ENCODE data around the gene YDJC. TPM values are rescaled to one million over a fixed set of nuclear protein-coding genes. Genes with fewer than 3 reads are reported as not detected.

The YDJC gene
- total and polyA plus RNA-seq, 12 donors: 2.5 to 36.2 (median 19.5) TPM

DNA sequence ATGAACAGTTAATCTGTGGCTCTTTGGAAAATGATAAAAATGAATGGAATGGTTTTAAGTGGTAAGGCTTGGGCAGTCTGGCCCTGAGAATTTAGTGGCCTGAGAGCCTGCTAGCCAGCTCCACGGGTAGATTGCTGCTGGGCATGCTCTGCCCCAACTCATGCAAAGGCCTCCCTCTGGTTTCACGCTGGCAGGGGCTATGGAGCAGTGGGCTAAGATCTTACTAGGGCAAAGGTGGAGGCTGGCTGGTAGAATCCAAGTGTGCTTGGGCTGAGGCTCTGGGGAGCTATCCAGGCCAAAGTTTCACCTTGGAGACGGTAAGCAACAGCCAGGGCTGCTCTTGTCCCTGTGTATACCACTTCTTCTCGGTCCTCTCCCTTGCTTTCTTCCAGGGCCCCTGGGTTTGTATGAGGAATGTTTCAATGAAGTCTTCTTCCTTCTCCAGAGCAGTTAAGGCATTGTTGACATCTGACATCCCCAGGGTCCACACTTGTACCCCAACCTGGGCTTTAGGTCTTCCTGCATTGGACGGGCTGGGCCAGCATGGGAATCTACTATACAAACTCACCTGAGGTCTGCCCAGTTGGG is 34.9 kb downstream of the YDJC start:
- DNase-seq: no peak
- TF ChIP-seq POLR2A (IDR thresholded peaks at IDR 0.05) (no peak), CTCF (IDR thresholded peaks at IDR 0.05) (no peak)
- WGBS, 4 donors: 78 to 87% (median 84%) methylated on average over 2 to 5 of the region's 5 CpGs
- H3K27ac ChIP-seq: no peak overlapping the region
- no peak overlapping the region for H3K4me3 ChIP-seq
- peaks cover 0 to 32% of the 10 kb centered on the region in 2 donors for H3K36me3 ChIP-seq (replicated peaks in 1 of 2)
- H3K27me3 ChIP-seq: no peaks in the 10 kb centered on the region
- intact Hi-C loops (cut with DNase I): no loop called here
- peaks cover 10 to 23% of the 10 kb centered on the region in 2 donors for H3K4me1 ChIP-seq (replicated peaks in 1 of 2)
- no peaks in the 10 kb centered on the region for H3K9me3 ChIP-seq (replicated peaks in 1 of 3)

GRCh38 chr22:21593406-21594232 is 36.2 kb downstream of the YDJC start:
- H3K4me3 ChIP-seq: no peak overlapping the region
- WGBS, 4 donors: 84 to 90% (median 87%) methylated on average over 11 of the region's 11 CpGs
- TF ChIP-seq CTCF (IDR thresholded peaks at IDR 0.05) (no peak), POLR2A (IDR thresholded peaks at IDR 0.05) (no peak)

GRCh38 chr22:21592422-21592821 is 37.4 kb downstream of the YDJC start:
- Histone ChIP-seq H3K27ac (no peak overlapping the region), H3K4me1 (replicated peaks in 1 of 2) (peaks cover 10 to 38% of the 10 kb centered on the region in 2 donors), H3K36me3 (replicated peaks in 1 of 2) (peaks cover 0 to 32% of the 10 kb centered on the region in 2 donors), H3K9me3 (replicated peaks in 1 of 3) (no peaks in the 10 kb centered on the region), H3K27me3 (no peaks in the 10 kb centered on the region), H3K4me3 (no peak overlapping the region)
- no peak for DNase-seq
- no peak for TF ChIP-seq CTCF (IDR thresholded peaks at IDR 0.05)
- no peak for TF ChIP-seq POLR2A (IDR thresholded peaks at IDR 0.05)
- 88 to 100% (median 90%) methylated on average over 2 to 3 of the region's 3 CpGs for WGBS, 4 donors
- intact Hi-C loops (cut with DNase I): no loop called here

More at GRCh38 chr22:21593406-21594232, 36.2 kb downstream of the YDJC start:
- Histone ChIP-seq H3K27me3 (no peaks in the 10 kb centered on the region), H3K9me3 (replicated peaks in 1 of 3) (no peaks in the 10 kb centered on the region), H3K4me1 (replicated peaks in 1 of 2) (peaks cover 10 to 26% of the 10 kb centered on the region in 2 donors), H3K36me3 (replicated peaks in 1 of 2) (peaks cover 0 to 32% of the 10 kb centered on the region in 2 donors), H3K27ac (no peak overlapping the region)
- intact Hi-C loops (cut with DNase I): no loop called here
- no peak for DNase-seq

DNA sequence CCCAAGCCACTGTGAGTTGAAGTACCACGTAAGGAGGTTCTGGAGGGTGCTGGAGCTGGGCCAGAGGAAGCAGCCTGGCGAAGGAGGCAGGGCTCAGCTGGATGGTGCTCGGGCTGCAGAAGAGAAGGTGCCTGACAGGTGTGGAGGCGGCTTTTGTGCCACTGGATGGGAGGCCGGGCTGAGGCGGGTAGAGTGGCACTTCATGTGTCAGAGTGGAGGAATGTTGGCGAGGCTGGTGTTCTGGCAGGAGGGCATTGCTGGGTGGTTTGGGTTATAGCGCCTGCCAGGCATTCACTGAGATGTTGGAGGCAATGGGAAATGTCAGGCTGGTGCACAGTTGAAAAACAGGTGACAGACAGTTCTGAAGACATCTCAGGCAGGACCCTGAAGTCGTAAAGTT is 38.1 kb downstream of the YDJC start:
- TF ChIP-seq CTCF (IDR thresholded peaks at IDR 0.05) (no peak), POLR2A (IDR thresholded peaks at IDR 0.05) (no peak)
- H3K36me3 ChIP-seq (replicated peaks in 1 of 2): peaks cover 0 to 32% of the 10 kb centered on the region in 2 donors
- H3K27ac ChIP-seq: no peak overlapping the region
- intact Hi-C loops (cut with DNase I): no loop called here
- WGBS, 4 donors: 81 to 91% (median 87%) methylated on average over 9 of the region's 9 CpGs
- H3K9me3 ChIP-seq (replicated peaks in 1 of 3): no peaks in the 10 kb centered on the region
- H3K4me1 ChIP-seq (replicated peaks in 1 of 2): peaks cover 10 to 38% of the 10 kb centered on the region in 2 donors
- H3K27me3 ChIP-seq: no peaks in the 10 kb centered on the region
- no peak for DNase-seq
- no peak overlapping the region for H3K4me3 ChIP-seq
